SKM-1 treated with dmso at 0.1 percent for 144 hours (cell line): ENCODE measurements around the gene ST3GAL5.

ENCODE experiments used
- DNase-seq: peaks from one replicate; lab custom pipeline; 2025; ENCODE audit not compliant: unreplicated experiment; lab: John Stamatoyannopoulos, UW

The ST3GAL5 gene

GRCh38 chr2:85792783-85793441 lies 95.9 kb downstream of the ST3GAL5 start:
- no peak for DNase-seq

- no peak for DNase-seq
Measured at GRCh38 chr2:85791704-85792565, 96.9 kb downstream of the ST3GAL5 start.

DNA sequence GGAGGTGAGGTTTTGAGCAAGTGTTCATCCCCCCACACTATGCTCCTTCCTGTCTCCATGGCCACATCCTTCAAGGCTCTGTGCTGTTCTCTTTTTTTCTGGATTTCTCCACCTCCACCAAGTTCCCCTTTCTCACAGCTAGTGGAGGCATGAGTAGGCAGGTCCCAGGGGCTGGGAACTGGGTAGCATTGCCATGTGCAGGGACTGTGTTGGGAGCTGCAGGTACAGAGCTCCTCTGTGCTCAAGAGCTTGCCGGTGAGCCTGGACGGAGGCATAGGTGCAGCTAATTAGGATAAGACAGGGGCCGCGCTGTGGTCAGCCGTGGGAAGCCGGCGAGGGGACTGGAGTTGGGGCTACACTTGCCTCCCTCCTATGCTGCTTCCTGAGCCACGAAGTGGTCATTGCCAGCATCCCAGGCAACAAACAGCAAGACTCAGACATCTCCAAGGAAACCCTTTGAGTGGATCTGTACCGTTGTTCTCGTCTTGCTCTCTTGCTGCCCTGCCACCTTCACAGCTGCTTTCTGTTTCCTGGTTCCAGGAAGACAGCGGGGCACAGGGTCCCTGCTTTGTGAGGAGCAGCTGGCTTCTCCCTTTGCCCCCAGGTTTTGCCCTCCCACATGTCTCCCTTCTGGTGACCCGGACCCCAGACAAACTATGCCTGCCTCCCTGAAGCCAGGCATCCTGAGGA lies 98.1 kb downstream of the ST3GAL5 start:
- DNase-seq, result peak; percentile 99

- DNase-seq, result no peak
Measured at GRCh38 chr2:85790032-85790431, 98.8 kb downstream of the ST3GAL5 start.

GRCh38 chr2:85789271-85789670 lies 99.5 kb downstream of the ST3GAL5 start:
- no peak for DNase-seq

DNA sequence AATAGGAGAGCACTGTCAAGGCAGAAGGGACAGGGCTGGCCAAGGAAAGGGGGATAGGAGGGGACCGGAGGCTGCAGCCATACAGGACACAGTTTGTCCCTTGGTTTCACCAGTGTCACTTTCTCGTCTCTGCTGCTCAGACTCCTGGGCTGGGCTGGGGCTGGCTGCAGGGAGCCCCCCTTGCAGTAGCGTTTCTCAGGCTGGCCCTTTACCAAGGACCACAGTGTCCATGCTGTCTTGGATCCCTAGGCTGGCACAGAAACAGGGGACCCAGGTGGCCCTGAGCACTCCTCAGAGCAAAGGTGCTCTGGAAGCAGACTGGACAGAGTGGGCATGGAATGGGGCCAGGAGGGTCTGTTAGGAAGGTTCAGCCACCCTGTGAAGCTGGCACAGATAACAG lies 100.2 kb downstream of the ST3GAL5 start:
- no peak for DNase-seq

- no peak for DNase-seq
Measured at GRCh38 chr2:85787981-85788340, 100.8 kb downstream of the ST3GAL5 start.

GRCh38 chr2:85787282-85787980 lies 101.4 kb downstream of the ST3GAL5 start:
- DNase-seq, result no peak
